Measurements from ENCODE around the gene SND1. TPM values are rescaled to one million over a fixed set of nuclear protein-coding genes. Genes with fewer than 3 reads are reported as not detected.
"Not testable (repeated sequence)": the region's sequence is repeated elsewhere in the genome, so short reads cannot be mapped to it uniquely, and the experiment has no call there.

SND1 gene
- total RNA-seq, 2 donors from 2014 or later: 246 to 256 TPM

DNA sequence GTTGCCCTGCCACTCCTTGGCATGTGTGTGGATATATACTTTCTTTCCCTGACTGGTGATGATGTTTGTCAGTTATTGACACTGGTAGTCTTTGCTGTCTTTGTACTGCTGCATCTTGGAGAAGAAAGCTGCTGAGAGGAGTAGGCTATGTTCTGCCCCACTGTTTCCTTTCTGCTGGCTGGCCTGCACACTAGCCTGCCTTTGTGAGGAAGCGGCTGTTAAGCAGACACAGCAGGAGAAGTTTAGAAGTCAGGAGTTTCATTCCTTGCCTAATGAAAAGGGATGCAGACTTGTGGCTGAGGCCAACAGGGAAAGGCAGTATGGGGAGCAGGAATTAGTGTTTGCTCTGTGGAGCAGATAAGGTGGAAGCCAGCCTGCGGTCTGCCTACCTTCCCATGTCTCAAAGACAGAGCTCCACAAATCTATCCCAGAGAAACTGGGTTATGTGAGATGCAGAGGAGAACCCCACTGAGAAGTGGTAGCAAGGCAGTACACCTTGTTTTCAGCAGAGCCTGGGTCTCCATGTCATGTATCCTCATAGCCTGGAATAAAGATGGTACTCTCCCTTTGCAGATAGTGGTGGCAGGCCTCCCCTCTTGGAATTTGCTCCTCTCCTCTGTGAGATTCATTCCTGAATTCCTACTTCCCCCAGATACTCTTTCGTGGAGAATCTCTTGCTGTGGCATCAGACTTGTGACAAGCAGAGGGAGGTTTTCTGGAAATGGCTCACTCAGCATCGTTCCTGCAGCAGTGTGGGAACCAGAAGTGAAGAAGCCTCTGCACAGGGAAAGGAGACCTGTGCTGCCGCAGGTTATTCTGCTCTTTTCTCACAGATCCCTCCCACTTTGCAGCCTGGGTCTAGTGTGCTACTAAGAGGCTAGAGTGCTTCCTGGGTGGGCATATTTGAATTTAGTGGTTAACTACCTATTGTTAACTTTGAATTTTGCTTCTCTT is 249.0 kb downstream of the SND1 start:
- ATAC-seq (replicated peaks): no peak
- peaks cover 41% of the 10 kb centered on the region for H3K36me3 Mint-ChIP-seq (ENCODE audit: low read depth)
- no peak overlapping the region for H3K4me3 Mint-ChIP-seq
- H3K27ac Mint-ChIP-seq: peak overlapping the region; percentile 53
- no peaks in the 10 kb centered on the region for H3K27me3 Mint-ChIP-seq
- peaks cover 44% of the 10 kb centered on the region for H3K4me1 Mint-ChIP-seq
- no peaks in the 10 kb centered on the region for H3K9me3 Mint-ChIP-seq

DNA sequence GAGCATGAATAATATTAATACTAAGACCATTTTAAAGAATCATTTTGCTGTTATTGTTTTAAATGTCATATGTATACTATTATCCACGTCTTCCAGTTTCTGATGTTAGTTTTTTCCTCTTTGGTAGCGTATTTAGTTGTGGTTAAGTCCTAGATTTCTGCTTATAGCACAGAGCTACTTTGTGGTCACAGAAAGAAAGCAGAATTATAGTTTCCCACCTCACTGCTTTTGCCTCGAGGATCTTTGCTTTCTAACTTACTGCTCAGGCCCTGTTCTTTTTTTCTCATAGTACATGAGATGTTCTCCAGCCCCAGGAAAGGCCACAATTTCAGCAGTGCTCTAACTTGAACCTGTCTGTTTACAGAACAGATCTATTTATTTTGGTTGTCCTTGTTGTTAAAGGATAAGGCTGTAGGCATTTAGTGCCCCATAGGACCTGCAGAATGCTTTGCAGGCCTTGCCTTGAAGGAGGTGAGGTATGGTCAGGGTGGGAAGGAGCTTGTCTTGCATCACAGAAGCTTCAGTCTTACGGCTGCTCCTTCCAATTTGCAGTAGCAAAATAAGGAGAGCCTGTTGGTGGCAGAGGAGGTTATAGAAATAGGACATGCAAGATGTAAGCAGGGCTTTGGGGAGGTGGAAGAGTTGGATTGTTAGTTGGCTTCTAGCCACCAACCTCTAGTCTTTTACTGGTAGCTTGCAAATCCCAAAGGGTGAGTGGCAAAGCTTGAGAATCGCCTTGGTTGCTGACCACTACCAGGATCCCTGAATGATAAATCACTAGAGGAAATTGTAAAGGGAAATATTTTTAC is 250.1 kb downstream of the SND1 start:
- H3K9me3 Mint-ChIP-seq: no peaks in the 10 kb centered on the region
- H3K27ac Mint-ChIP-seq: peak overlapping the region; percentile 53
- peaks cover 49% of the 10 kb centered on the region for H3K4me1 Mint-ChIP-seq
- H3K36me3 Mint-ChIP-seq (ENCODE audit: low read depth): peaks cover 51% of the 10 kb centered on the region
- no peak overlapping the region for H3K4me3 Mint-ChIP-seq
- H3K27me3 Mint-ChIP-seq: no peaks in the 10 kb centered on the region
- no peak for ATAC-seq (replicated peaks)

DNA sequence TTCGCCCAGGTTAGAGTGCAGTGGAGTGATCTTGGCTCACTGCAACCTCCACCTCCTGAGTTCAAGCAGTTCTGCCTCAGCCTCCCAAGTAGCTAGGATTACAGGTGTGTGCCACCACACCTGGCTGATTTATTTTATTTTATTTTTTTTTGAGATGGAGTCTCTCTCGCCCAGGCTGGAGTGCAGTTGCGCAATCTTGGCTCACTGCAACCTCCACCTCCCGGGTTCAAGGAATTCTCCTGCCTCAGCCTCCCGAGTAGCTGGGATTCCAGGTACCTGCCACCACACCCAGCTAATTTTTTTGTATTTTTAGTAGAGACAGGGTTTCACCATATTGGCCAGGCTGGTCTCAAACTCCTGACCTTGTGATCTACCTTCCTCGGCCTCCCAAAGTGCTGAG is 250.8 kb downstream of the SND1 start:
- not testable (repeated sequence) for ATAC-seq (replicated peaks); H3K4me3 Mint-ChIP-seq; H3K9me3 Mint-ChIP-seq; H3K27me3 Mint-ChIP-seq; H3K27ac Mint-ChIP-seq
- peaks cover 58% of the 10 kb centered on the region for H3K36me3 Mint-ChIP-seq (ENCODE audit: low read depth)
- H3K4me1 Mint-ChIP-seq: peaks cover 55% of the 10 kb centered on the region

- Mint-ChIP-seq H3K27me3 (no peaks in the 10 kb centered on the region), H3K4me1 (peaks cover 65% of the 10 kb centered on the region), H3K27ac (peak overlapping the region; percentile 2), H3K36me3 (ENCODE audit: low read depth) (peaks cover 70% of the 10 kb centered on the region), H3K9me3 (no peaks in the 10 kb centered on the region), H3K4me3 (no peak overlapping the region)
- ATAC-seq (replicated peaks): no peak
These were observed 252.1 kb downstream of the SND1 start for GRCh38 chr7:127903892-127904669.

GRCh38 chr7:127904670-127904985 is 252.6 kb downstream of the SND1 start:
- no peaks in the 10 kb centered on the region for H3K27me3 Mint-ChIP-seq
- ATAC-seq (replicated peaks): no peak
- peak overlapping the region; percentile 2 for H3K27ac Mint-ChIP-seq
- H3K36me3 Mint-ChIP-seq (ENCODE audit: low read depth): peaks cover 69% of the 10 kb centered on the region
- H3K4me3 Mint-ChIP-seq: no peak overlapping the region
- H3K9me3 Mint-ChIP-seq: no peaks in the 10 kb centered on the region
- H3K4me1 Mint-ChIP-seq: peaks cover 61% of the 10 kb centered on the region

DNA sequence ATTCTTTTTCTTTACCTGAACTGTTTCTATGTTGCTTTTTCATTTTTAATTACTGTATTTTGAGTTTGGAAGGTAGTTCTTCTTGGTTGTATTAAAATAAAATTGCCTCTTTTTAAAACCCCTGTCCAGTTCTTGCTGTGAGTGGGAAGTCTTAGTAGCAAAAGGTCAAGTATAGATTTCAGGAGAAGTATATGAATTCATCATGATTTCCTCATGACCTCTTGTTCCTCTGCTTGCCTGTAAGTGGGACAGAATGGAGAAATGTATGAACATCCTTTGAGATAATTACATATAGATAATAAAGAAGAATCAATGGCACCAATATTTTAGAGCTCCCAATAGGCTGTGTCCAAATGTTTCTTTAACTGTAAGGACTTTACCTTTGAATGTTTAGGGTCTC is 253.0 kb downstream of the SND1 start:
- H3K27ac Mint-ChIP-seq: peak overlapping the region; percentile 20
- no peaks in the 10 kb centered on the region for H3K9me3 Mint-ChIP-seq
- no peak for ATAC-seq (replicated peaks)
- H3K4me3 Mint-ChIP-seq: no peak overlapping the region
- H3K4me1 Mint-ChIP-seq: peaks cover 57% of the 10 kb centered on the region
- peaks cover 69% of the 10 kb centered on the region for H3K36me3 Mint-ChIP-seq (ENCODE audit: low read depth)
- H3K27me3 Mint-ChIP-seq: no peaks in the 10 kb centered on the region

- Mint-ChIP-seq H3K4me1 (peaks cover 51% of the 10 kb centered on the region), H3K36me3 (ENCODE audit: low read depth) (peaks cover 73% of the 10 kb centered on the region), H3K27me3 (no peaks in the 10 kb centered on the region), H3K27ac (peak overlapping the region; percentile 20), H3K4me3 (no peak overlapping the region), H3K9me3 (no peaks in the 10 kb centered on the region)
- ATAC-seq (replicated peaks): peak; percentile 53
These were observed 253.7 kb downstream of the SND1 start for GRCh38 chr7:127905491-127906330.

DNA sequence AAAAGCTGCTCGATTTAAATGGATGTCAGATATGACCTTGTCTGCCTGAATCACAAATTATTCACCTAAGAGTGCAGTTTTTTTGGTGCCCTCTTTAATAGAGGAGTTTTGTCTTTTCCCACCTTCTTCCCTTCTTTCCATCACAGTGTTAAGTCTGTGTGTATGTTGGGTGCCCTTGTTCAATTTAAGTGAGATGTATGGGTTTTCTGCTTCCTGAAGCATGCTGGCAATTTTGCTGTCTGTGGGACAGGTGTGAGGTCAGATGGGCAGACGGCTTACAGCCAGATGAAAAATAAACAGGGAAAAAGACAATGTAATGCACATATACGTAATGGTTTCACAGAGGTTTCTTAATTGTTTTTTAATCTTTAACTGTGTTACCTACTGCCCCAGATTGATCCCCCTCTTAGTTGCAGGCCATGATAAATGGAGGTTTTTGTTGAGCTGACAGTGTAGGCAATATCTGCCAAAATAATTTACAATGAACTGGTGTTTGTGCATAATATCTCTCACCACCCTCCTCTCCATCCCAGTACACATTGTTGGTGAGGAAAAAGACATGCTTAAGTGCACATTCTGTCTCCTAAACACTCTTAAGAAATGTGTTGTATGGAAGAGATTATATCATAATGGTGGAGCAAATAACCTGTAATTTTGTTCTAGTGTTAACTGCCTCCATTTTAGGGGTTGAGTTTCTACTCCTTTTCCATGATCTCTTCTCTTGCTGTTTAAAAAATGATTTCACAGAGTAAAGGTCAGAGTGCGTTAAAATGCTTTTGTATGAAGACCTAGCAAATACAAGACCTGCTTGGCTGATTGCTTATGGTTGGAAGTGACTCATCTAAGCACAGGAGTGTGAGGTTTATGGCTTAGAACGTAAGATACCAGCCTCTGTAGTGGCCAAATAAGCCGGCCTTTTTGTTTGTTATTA is 255.4 kb downstream of the SND1 start:
- Mint-ChIP-seq H3K27me3 (no peaks in the 10 kb centered on the region), H3K36me3 (ENCODE audit: low read depth) (peaks cover 80% of the 10 kb centered on the region), H3K9me3 (no peaks in the 10 kb centered on the region), H3K4me3 (peak overlapping the region; percentile 13), H3K27ac (peak overlapping the region; percentile 69), H3K4me1 (peaks cover 38% of the 10 kb centered on the region)
- ATAC-seq (replicated peaks): peak; percentile 45

GRCh38 chr7:127908430-127909258 is 256.6 kb downstream of the SND1 start:
- peak; percentile 78 for ATAC-seq (replicated peaks)
- Mint-ChIP-seq H3K36me3 (ENCODE audit: low read depth) (peaks cover 79% of the 10 kb centered on the region), H3K27ac (peak overlapping the region; percentile 69), H3K27me3 (no peaks in the 10 kb centered on the region), H3K4me1 (peaks cover 38% of the 10 kb centered on the region), H3K4me3 (no peak overlapping the region), H3K9me3 (no peaks in the 10 kb centered on the region)

GRCh38 chr7:127909424-127910152 is 257.6 kb downstream of the SND1 start:
- ATAC-seq (replicated peaks): peak; percentile 43
- H3K27ac Mint-ChIP-seq: peak overlapping the region; percentile 1
- no peaks in the 10 kb centered on the region for H3K27me3 Mint-ChIP-seq
- no peak overlapping the region for H3K4me3 Mint-ChIP-seq
- H3K9me3 Mint-ChIP-seq: no peaks in the 10 kb centered on the region
- H3K4me1 Mint-ChIP-seq: peaks cover 32% of the 10 kb centered on the region
- peaks cover 71% of the 10 kb centered on the region for H3K36me3 Mint-ChIP-seq (ENCODE audit: low read depth)

DNA sequence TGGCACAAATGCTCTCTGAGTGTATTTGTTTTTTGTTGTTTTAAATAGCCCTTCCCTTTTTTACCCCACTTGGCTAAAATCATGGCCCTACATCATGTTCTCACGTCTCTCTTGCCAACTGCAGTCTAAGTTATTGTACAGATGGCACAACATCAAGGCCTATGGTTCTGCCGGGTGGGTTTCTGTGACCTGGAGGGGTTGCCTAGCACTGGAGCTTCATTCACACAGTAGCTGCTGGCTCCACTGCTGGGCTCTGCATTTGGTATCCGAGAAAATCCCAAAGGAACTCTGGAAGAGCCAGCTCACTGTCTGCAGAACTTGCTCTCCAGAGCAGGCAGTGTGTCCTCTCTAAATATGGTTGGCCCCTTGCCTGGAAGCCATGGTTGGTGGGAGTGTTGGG is 258.7 kb downstream of the SND1 start:
- Mint-ChIP-seq H3K4me1 (peaks cover 24% of the 10 kb centered on the region), H3K27ac (no peak overlapping the region), H3K4me3 (no peak overlapping the region), H3K36me3 (ENCODE audit: low read depth) (peaks cover 60% of the 10 kb centered on the region), H3K9me3 (no peaks in the 10 kb centered on the region), H3K27me3 (no peaks in the 10 kb centered on the region)
- no peak for ATAC-seq (replicated peaks)

Data from activated T-helper 17 cell treated with anti-CD3 and anti-CD28 coated beads, Interleukin-2, amount 50 U/mL, for 72 hours (primary cell).